Activated T-cell treated with anti-CD3 and anti-CD28 coated beads, Interleukin-2, amount 50 U/mL, for 72 hours (primary cell): ENCODE measurements around the gene HDAC7. TPM values are rescaled to one million over a fixed set of nuclear protein-coding genes. Genes with fewer than 3 reads are reported as not detected.

Source experiments
- ATAC-seq, 2 donors: fragments of 150-1000 bp; cut with Tn5 transposase; replicated peaks in 1 of 2; 2 replicates each; pipeline ENCODE4 v1.10.0; 2021; ENCODE audit warnings: moderate library complexity in 2 of 2, mild to moderate bottlenecking in 1 of 2
- DNase-seq, 2 donors: peaks; one replicate each; pipeline ENCODE4 v3.0.0; 2021 to 2022; ENCODE audit warnings: mixed read lengths in 1 of 2
- H3K27ac Mint-ChIP-seq: one replicate; pipeline ENCODE4 v1.8.0; 2022; ENCODE audit warnings: mild to moderate bottlenecking, moderate library complexity, mixed read lengths
- H3K27me3 Mint-ChIP-seq: one replicate; pipeline ENCODE4 v1.8.0; 2022; ENCODE audit warnings: low read depth, mixed read lengths
- H3K36me3 Mint-ChIP-seq, 2 donors: one replicate each; pipeline ENCODE4 v1.8.0; 2022; ENCODE audit warnings: mixed read lengths in 2 of 2, mild to moderate bottlenecking in 1 of 2; ENCODE audit not compliant: insufficient read depth in 2 of 2
- H3K4me1 Mint-ChIP-seq: one replicate; pipeline ENCODE4 v1.8.0; 2022; ENCODE audit warnings: low read depth, mixed read lengths
- H3K4me3 Mint-ChIP-seq, 2 donors: one replicate each; pipeline ENCODE4 v1.8.0; 2022; ENCODE audit warnings: mild to moderate bottlenecking in 2 of 2, mixed read lengths in 2 of 2, moderate library complexity in 2 of 2
- H3K9me3 Mint-ChIP-seq, 2 donors: one replicate each; pipeline ENCODE4 v1.8.0; 2022; ENCODE audit warnings: mixed read lengths in 2 of 2
- total RNA-seq, 2 donors: library from RNA; stranded (reverse); gene quantifications; one replicate each; pipeline ENCODE4 v1.2.3, GENCODE V29; 2022

Gene HDAC7
- total RNA-seq, 2 donors from 2014 or later, result 288 to 350 TPM

GRCh38 chr12:47757840-47758583 lies 61.7 kb downstream of the HDAC7 start:
- Mint-ChIP-seq H3K36me3 (no peaks in the 10 kb centered on the region), H3K27ac (no peak overlapping the region), H3K27me3 (peaks cover 12% of the 10 kb centered on the region), H3K4me3 (peak overlapping the region; percentile 54 to 56), H3K9me3 (no peaks in the 10 kb centered on the region), H3K4me1 (peaks cover 57% of the 10 kb centered on the region)
- DNase-seq (no peak), ATAC-seq (no peak)

- no peaks in the 10 kb centered on the region for H3K9me3 Mint-ChIP-seq
- ATAC-seq (no peak), DNase-seq (no peak)
- peak overlapping the region in 1 of 2 donors; percentile 18 for H3K4me3 Mint-ChIP-seq
- H3K27ac Mint-ChIP-seq, result no peak overlapping the region
- H3K36me3 Mint-ChIP-seq, result no peaks in the 10 kb centered on the region
- H3K27me3 Mint-ChIP-seq, result peaks cover 12% of the 10 kb centered on the region
- peaks cover 57% of the 10 kb centered on the region for H3K4me1 Mint-ChIP-seq
These were observed 62.3 kb downstream of the HDAC7 start for GRCh38 chr12:47757364-47757839.

GRCh38 chr12:47755655-47756562 lies 63.8 kb downstream of the HDAC7 start:
- Mint-ChIP-seq H3K4me3 (peak overlapping the region; percentile 61 to 69), H3K9me3 (no peaks in the 10 kb centered on the region), H3K27ac (peak overlapping the region; percentile 9), H3K4me1 (peaks cover 47% of the 10 kb centered on the region), H3K36me3 (no peaks in the 10 kb centered on the region), H3K27me3 (peaks cover 12% of the 10 kb centered on the region)
- ATAC-seq (peak; percentile 39 to 50), DNase-seq (no peak)

- no peak overlapping the region for H3K27ac Mint-ChIP-seq
- peaks cover 39% of the 10 kb centered on the region for H3K4me1 Mint-ChIP-seq
These were observed 64.8 kb downstream of the HDAC7 start for GRCh38 chr12:47754881-47755280.

GRCh38 chr12:47754126-47754525 lies 65.6 kb downstream of the HDAC7 start:
- peaks cover 34% of the 10 kb centered on the region for H3K4me1 Mint-ChIP-seq
- DNase-seq, result no peak
- no peaks in the 10 kb centered on the region for H3K9me3 Mint-ChIP-seq
- no peak overlapping the region for H3K4me3 Mint-ChIP-seq
- ATAC-seq, result no peak
- no peaks in the 10 kb centered on the region for H3K36me3 Mint-ChIP-seq
- no peak overlapping the region for H3K27ac Mint-ChIP-seq
- H3K27me3 Mint-ChIP-seq, result peaks cover 6% of the 10 kb centered on the region

More at GRCh38 chr12:47754881-47755280, 64.8 kb downstream of the HDAC7 start:
- DNase-seq (no peak), ATAC-seq (no peak)
- Mint-ChIP-seq H3K27me3 (peaks cover 6% of the 10 kb centered on the region), H3K9me3 (no peaks in the 10 kb centered on the region), H3K36me3 (no peaks in the 10 kb centered on the region), H3K4me3 (peak overlapping the region in 1 of 2 donors; percentile 61)

- Mint-ChIP-seq H3K27me3 (peaks cover 6% of the 10 kb centered on the region), H3K9me3 (no peaks in the 10 kb centered on the region), H3K27ac (no peak overlapping the region), H3K36me3 (no peaks in the 10 kb centered on the region), H3K4me3 (no peak overlapping the region), H3K4me1 (peaks cover 32% of the 10 kb centered on the region)
- ATAC-seq (no peak), DNase-seq (no peak)
These were observed 66.4 kb downstream of the HDAC7 start for GRCh38 chr12:47753021-47754001.

- no peak for DNase-seq
- Mint-ChIP-seq H3K4me3 (no peak overlapping the region), H3K36me3 (no peaks in the 10 kb centered on the region), H3K9me3 (no peaks in the 10 kb centered on the region), H3K27ac (no peak overlapping the region), H3K27me3 (peaks cover 6% of the 10 kb centered on the region), H3K4me1 (peaks cover 29% of the 10 kb centered on the region)
- no peak for ATAC-seq
These were observed 67.2 kb downstream of the HDAC7 start for GRCh38 chr12:47752552-47752951.

GRCh38 chr12:47752121-47752520 lies 67.6 kb downstream of the HDAC7 start:
- Mint-ChIP-seq H3K9me3 (no peaks in the 10 kb centered on the region), H3K27ac (no peak overlapping the region), H3K4me3 (no peak overlapping the region), H3K4me1 (peaks cover 24% of the 10 kb centered on the region), H3K27me3 (peaks cover 1% of the 10 kb centered on the region), H3K36me3 (no peaks in the 10 kb centered on the region)
- ATAC-seq (no peak), DNase-seq (no peak)

GRCh38 chr12:47751561-47751960 lies 68.1 kb downstream of the HDAC7 start:
- H3K4me3 Mint-ChIP-seq, result no peak overlapping the region
- no peak overlapping the region for H3K27ac Mint-ChIP-seq
- H3K27me3 Mint-ChIP-seq, result no peaks in the 10 kb centered on the region
- DNase-seq, result no peak
- H3K9me3 Mint-ChIP-seq, result no peaks in the 10 kb centered on the region
- H3K4me1 Mint-ChIP-seq, result peaks cover 19% of the 10 kb centered on the region
- no peaks in the 10 kb centered on the region for H3K36me3 Mint-ChIP-seq
- no peak for ATAC-seq

- Mint-ChIP-seq H3K36me3 (no peaks in the 10 kb centered on the region), H3K4me3 (no peak overlapping the region), H3K27me3 (no peaks in the 10 kb centered on the region), H3K4me1 (peaks cover 14% of the 10 kb centered on the region), H3K9me3 (no peaks in the 10 kb centered on the region), H3K27ac (no peak overlapping the region)
- ATAC-seq (no peak), DNase-seq (no peak)
These were observed 68.7 kb downstream of the HDAC7 start for GRCh38 chr12:47750916-47751470.

GRCh38 chr12:47750229-47750798 lies 69.4 kb downstream of the HDAC7 start:
- peaks cover 7% of the 10 kb centered on the region for H3K4me1 Mint-ChIP-seq
- DNase-seq, result no peak
- no peaks in the 10 kb centered on the region for H3K36me3 Mint-ChIP-seq
- H3K27me3 Mint-ChIP-seq, result no peaks in the 10 kb centered on the region
- no peak overlapping the region for H3K27ac Mint-ChIP-seq
- no peak overlapping the region for H3K4me3 Mint-ChIP-seq
- ATAC-seq, result no peak
- H3K9me3 Mint-ChIP-seq, result no peaks in the 10 kb centered on the region

- Mint-ChIP-seq H3K27ac (no peak overlapping the region), H3K4me3 (no peak overlapping the region), H3K27me3 (peaks cover 8% of the 10 kb centered on the region), H3K9me3 (no peaks in the 10 kb centered on the region), H3K4me1 (peaks cover 4% of the 10 kb centered on the region), H3K36me3 (no peaks in the 10 kb centered on the region)
- DNase-seq (no peak), ATAC-seq (no peak)
These were observed 70.8 kb downstream of the HDAC7 start for GRCh38 chr12:47748899-47749298.
